ENCODE measurements around the gene ACKR3.

- TF ChIP-seq, protein P1, sequence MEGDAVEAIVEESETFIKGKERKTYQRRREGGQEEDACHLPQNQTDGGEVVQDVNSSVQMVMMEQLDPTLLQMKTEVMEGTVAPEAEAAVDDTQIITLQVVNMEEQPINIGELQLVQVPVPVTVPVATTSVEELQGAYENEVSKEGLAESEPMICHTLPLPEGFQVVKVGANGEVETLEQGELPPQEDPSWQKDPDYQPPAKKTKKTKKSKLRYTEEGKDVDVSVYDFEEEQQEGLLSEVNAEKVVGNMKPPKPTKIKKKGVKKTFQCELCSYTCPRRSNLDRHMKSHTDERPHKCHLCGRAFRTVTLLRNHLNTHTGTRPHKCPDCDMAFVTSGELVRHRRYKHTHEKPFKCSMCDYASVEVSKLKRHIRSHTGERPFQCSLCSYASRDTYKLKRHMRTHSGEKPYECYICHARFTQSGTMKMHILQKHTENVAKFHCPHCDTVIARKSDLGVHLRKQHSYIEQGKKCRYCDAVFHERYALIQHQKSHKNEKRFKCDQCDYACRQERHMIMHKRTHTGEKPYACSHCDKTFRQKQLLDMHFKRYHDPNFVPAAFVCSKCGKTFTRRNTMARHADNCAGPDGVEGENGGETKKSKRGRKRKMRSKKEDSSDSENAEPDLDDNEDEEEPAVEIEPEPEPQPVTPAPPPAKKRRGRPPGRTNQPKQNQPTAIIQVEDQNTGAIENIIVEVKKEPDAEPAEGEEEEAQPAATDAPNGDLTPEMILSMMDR (IDR thresholded peaks at IDR 0.05) = peak in 1 of 4 experiments; percentile 13
- TF ChIP-seq POLR2AphosphoS5 (IDR thresholded peaks at IDR 0.05) (no peak), EP300 (IDR thresholded peaks at IDR 0.05) (no peak), POLR2A (IDR thresholded peaks at IDR 0.05) (no peak)
Observed at GRCh38 chr2:236526455-236527158, 43.0 kb upstream of the ACKR3 start.
